Breast epithelium (tissue), 4 donors: ENCODE results near the gene DAB2IP. TPM values are rescaled to one million over a fixed set of nuclear protein-coding genes. Genes with fewer than 3 reads are reported as not detected.
A peak's percentile ranks its signal among the peaks of the same experiment; 100 is the strongest.

Experiments used
- DNase-seq, 2 donors: peaks; one replicate each; pipeline ENCODE4 v3.0.0-alpha.2; 2019; ENCODE audit warnings: low spot score in 2 of 2
- H3K27ac ChIP-seq, 2 donors: fragments of 200-600 bp; sonication (generic) in 1 of 2; one replicate each; pipeline ENCODE4 v1.5.1; 2016 to 2019; ENCODE audit warnings: mild to moderate bottlenecking in 1 of 2
- H3K27me3 ChIP-seq, 2 donors: fragments of 200-600 bp; sonication (generic) in 1 of 2; one replicate each; pipeline versions ENCODE4 v1.5.1 to v1.6.0; 2017 to 2019; ENCODE audit warnings: control low read depth in 1 of 2, mild to moderate bottlenecking in 1 of 2
- H3K36me3 ChIP-seq: fragments of 200-600 bp; one replicate; pipeline ENCODE4 v1.5.1; 2019
- H3K4me1 ChIP-seq, 2 donors: fragments of 200-600 bp; sonication (generic); one replicate each; pipeline ENCODE4 v1.5.1; 2016 to 2019; ENCODE audit warnings: control low read depth in 1 of 2
- H3K4me3 ChIP-seq, 3 donors: fragments of 200-600 bp; sonication (generic); 1 replicate in 2 of 3; 2 replicates in 1 of 3; pipeline ENCODE4 v1.5.1; 2016 to 2019; ENCODE audit warnings: mild to moderate bottlenecking in 3 of 3, moderate library complexity in 2 of 3
- H3K9me3 ChIP-seq, 2 donors: fragments of 200-600 bp; sonication (generic) in 1 of 2; one replicate each; pipeline ENCODE4 v1.5.1; 2016 to 2019; ENCODE audit warnings: control low read depth in 1 of 2
- POLR2A ChIP-seq: fragments of 450-650 bp; IDR thresholded peaks from one replicate; pipeline ENCODE4 v1.6.1; 2016; ENCODE audit warnings: antibody characterized with exemption, mild to moderate bottlenecking, moderate library complexity
- POLR2AphosphoS5 ChIP-seq, 3 donors: sonication (generic); formaldehyde crosslinking; IDR thresholded peaks; one replicate each; pipeline ENCODE4 v1.6.1; 2017; ENCODE audit warnings: antibody characterized with exemption in 3 of 3
- intact Hi-C: fragments of 100-400 bp; cut with DNase I; formaldehyde crosslinking; loops from one replicate; pipeline ENCODE4 v1.15.1; 2023; ENCODE audit warnings: low total_unique reads
- total RNA-seq, 3 donors: library from RNA; depleted of rRNA; stranded (reverse); fragments of >200 nt; gene quantifications; one replicate each; pipeline ENCODE4 v1.1.0, GENCODE V29; 2016
- TF ChIP-seq, protein P1 (sequence below), 3 donors: fragments of 450-650 bp; IDR thresholded peaks; one replicate each; pipeline ENCODE4 v1.5.1; 2016 to 2017; ENCODE audit warnings: antibody characterized with exemption in 3 of 3, mild to moderate bottlenecking in 3 of 3, moderate library complexity in 3 of 3

DAB2IP gene
- total RNA-seq, 3 donors from 2014 or later = 16.0 to 56.0 (median 55.8) TPM

DNA sequence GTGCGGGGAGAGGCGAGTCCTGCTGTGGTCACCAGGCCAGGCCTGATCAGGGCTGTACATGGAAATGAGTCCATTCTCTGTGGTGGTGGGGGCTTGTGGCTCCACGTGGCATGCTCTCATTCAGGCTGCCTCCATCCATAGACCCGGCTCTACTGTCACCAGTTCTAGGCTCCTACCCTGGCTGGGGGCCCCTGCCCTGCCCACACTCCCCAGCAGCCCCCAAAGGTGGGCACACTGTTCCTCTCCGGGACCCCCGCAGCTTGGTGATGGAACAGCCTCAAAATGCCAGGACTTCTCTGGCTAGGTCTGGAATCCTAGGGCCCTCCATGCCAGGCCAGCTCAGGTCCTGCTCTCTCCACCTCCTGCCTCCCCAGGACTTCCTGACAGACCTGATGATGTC is 111.7 kb downstream of the DAB2IP start:
- DNase-seq = no peak
- H3K4me1 ChIP-seq = peaks cover 10% of the 10 kb centered on the region in 2 donors
- H3K9me3 ChIP-seq = no peaks in the 10 kb centered on the region
- H3K36me3 ChIP-seq = no peaks in the 10 kb centered on the region
- H3K27ac ChIP-seq = peak overlapping the region; percentile 73 to 87
- intact Hi-C loops = no loop called here
- TF ChIP-seq POLR2A (no peak), POLR2AphosphoS5 (IDR thresholded peaks at IDR 0.05) (no peak)
- TF ChIP-seq, protein P1, sequence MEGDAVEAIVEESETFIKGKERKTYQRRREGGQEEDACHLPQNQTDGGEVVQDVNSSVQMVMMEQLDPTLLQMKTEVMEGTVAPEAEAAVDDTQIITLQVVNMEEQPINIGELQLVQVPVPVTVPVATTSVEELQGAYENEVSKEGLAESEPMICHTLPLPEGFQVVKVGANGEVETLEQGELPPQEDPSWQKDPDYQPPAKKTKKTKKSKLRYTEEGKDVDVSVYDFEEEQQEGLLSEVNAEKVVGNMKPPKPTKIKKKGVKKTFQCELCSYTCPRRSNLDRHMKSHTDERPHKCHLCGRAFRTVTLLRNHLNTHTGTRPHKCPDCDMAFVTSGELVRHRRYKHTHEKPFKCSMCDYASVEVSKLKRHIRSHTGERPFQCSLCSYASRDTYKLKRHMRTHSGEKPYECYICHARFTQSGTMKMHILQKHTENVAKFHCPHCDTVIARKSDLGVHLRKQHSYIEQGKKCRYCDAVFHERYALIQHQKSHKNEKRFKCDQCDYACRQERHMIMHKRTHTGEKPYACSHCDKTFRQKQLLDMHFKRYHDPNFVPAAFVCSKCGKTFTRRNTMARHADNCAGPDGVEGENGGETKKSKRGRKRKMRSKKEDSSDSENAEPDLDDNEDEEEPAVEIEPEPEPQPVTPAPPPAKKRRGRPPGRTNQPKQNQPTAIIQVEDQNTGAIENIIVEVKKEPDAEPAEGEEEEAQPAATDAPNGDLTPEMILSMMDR (IDR thresholded peaks at IDR 0.05) = no peak
- H3K27me3 ChIP-seq = no peaks in the 10 kb centered on the region
- H3K4me3 ChIP-seq = no peak overlapping the region

DNA sequence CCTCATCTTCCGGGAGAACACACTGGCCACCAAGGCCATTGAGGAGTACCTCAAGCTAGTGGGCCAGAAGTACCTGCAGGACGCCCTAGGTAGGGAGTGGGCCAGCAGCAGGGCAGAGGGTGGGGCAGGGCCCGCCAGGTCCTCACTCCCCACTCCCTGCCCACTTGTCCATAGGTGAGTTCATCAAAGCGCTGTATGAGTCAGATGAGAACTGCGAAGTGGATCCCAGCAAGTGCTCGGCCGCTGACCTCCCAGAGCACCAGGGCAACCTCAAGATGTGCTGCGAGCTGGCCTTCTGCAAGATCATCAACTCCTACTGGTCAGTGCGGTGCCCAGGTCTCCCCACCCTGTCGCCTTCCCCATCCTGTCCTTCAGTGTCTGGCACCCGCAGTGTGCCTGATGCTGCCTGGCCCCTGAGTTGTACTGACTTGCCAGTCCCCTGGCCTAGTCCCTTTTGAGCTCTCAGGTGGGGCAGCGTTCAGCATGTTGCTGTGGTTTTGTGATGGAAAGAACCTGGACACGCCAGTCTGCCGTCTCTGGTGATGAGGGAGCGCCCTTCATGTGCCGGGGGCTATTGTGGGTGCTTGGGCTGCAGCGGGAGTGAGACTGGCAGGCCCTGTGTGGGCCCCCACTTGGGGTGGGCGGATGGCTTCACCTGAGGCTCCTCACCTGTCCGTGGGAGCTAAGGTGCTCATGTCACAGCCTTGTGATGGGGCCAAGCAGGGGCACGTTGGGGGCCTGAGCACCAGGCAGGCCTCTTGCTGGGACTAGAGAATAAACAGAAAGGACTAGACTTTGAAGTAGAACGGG is 112.3 kb downstream of the DAB2IP start:
- no peaks in the 10 kb centered on the region for H3K9me3 ChIP-seq
- H3K27ac ChIP-seq = peak overlapping the region; percentile 73 to 87
- no peak overlapping the region for H3K4me3 ChIP-seq
- TF ChIP-seq POLR2A (no peak), POLR2AphosphoS5 (IDR thresholded peaks at IDR 0.05) (no peak)
- TF ChIP-seq, protein P1 (IDR thresholded peaks at IDR 0.05) = no peak
- DNase-seq = no peak
- peaks cover 10% of the 10 kb centered on the region in 2 donors for H3K4me1 ChIP-seq
- intact Hi-C loops = no loop called here
- H3K27me3 ChIP-seq = no peaks in the 10 kb centered on the region
- no peaks in the 10 kb centered on the region for H3K36me3 ChIP-seq

DNA sequence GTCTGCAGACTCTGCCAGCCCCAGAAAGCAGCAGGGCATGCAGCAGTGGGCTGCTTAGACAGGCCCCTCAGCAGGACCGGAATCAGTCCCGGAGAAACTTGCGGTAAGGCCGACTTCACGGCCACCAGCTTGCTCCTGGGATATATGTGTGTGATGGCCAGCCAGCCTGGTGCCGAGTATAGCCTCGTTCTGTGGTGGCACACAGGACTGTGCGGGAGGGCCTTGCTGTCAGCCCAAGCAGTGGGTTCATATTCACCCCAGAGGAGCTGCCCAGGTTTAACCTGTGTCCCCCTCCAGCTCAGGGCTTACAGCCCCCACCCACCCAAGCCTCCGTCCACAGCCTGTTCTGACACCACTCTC is 112.9 kb downstream of the DAB2IP start:
- peak overlapping the region; percentile 73 to 87 for H3K27ac ChIP-seq
- H3K4me1 ChIP-seq = peaks cover 10% of the 10 kb centered on the region in 2 donors
- intact Hi-C loops = no loop called here
- H3K36me3 ChIP-seq = no peaks in the 10 kb centered on the region
- H3K4me3 ChIP-seq = no peak overlapping the region
- H3K9me3 ChIP-seq = no peaks in the 10 kb centered on the region
- no peak for DNase-seq
- TF ChIP-seq, protein P1 (IDR thresholded peaks at IDR 0.05) = no peak
- no peak for TF ChIP-seq POLR2AphosphoS5 (IDR thresholded peaks at IDR 0.05)
- no peak for TF ChIP-seq POLR2A
- H3K27me3 ChIP-seq = no peaks in the 10 kb centered on the region

DNA sequence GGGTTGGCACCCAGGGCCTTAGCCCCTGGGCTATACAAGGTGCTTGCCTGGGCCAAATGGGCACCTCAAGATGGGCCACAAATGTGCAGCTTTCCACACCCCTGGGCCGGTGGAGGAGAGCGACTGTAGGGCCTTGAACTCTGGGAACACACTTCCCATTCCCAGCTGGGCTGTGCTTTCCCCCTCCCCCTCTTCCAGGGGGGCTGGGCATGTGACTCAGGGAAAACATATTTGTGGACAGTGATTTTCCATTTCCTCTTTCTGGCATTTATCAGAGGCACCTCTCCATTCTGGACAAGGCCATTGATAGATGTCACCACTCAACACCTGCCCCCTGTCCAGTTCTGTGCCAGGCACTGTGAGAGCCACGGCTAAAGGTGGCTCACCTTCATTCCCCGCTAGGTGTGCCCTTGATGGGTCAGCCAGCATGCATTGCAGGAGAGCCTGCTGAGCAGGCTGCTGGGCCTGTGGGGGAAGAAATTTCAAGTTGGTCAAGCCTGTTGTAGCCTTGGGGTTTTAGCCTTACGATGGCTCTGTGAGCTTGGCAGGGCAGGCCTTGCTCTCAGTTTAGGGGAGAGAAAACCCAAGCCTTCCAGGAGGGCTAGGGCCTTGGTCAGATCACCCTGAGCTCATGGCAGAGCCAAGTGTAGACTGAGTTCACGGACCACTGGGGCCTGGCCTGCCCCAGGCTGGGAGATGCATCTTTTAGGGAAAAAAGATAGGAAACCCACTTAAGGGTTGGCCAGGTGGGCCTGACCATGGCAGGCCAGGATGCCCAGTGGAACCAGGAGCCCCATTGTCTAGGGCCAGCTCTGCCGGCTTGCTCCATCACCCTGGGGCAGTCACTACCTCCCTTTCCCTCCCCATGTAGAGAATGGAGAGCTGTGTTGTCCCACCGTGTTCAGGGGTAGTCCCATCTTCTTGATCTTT is 113.9 kb downstream of the DAB2IP start:
- Histone ChIP-seq H3K4me3 (no peak overlapping the region), H3K4me1 (peaks cover 10% of the 10 kb centered on the region in 2 donors), H3K36me3 (no peaks in the 10 kb centered on the region), H3K9me3 (no peaks in the 10 kb centered on the region), H3K27me3 (no peaks in the 10 kb centered on the region), H3K27ac (peak overlapping the region; percentile 73 to 87)
- TF ChIP-seq POLR2AphosphoS5 (IDR thresholded peaks at IDR 0.05) (peak in 2 of 3 donors; percentile 22 to 28), POLR2A (no peak)
- TF ChIP-seq, protein P1 (IDR thresholded peaks at IDR 0.05) = peak in 2 of 3 donors; percentile 27 to 52
- intact Hi-C loops = no loop called here
- DNase-seq = peak in 1 of 2 donors; percentile 65
